AG20443 (cell line): ENCODE data around the gene TAGLN2.

Source experiments
- DNase-seq: peaks from one replicate; pipeline ENCODE4 v3.0.0; 2012; ENCODE audit warnings: low spot score, mixed read lengths

Gene TAGLN2

GRCh38 chr1:159924791-159925718 is at the start of gene TAGLN2:
Gene TAGLN2 (minus strand): TSS chr1:159925507. CDS start chr1:159920509, 4,998 bp downstream.
- DNase-seq = peak; percentile 95

GRCh38 chr1:159974350-159974965 is 49.2 kb upstream of the TAGLN2 start:
- DNase-seq = no peak

- no peak for DNase-seq
Observed at GRCh38 chr1:159973350-159973940, 48.1 kb upstream of the TAGLN2 start.

- no peak for DNase-seq
Observed at GRCh38 chr1:159972443-159973205, 47.3 kb upstream of the TAGLN2 start.

GRCh38 chr1:159970932-159971342 is 45.6 kb upstream of the TAGLN2 start:
- no peak for DNase-seq

DNA sequence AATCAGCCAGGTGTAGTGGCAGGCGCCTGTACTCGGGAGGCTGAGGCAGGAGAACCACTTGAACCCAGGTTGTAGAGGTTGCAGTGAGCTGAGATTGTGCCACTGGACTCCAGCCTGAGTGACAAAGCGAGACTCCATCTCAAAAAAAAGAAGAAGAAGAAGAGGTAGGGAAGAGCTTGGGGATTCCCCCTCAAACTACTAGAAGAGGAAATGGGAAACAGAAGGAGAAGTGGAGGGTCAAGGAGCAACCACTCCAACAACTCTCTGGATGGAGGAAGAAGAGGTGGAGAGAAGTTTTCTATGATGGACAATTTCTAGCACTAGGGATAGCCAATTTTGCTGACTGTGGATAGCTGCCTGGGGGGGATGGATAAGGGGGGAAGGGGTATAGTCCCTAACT is 43.6 kb upstream of the TAGLN2 start:
- DNase-seq = no peak

- no peak for DNase-seq
Observed at GRCh38 chr1:159965263-159965662, 40.0 kb upstream of the TAGLN2 start.

DNA sequence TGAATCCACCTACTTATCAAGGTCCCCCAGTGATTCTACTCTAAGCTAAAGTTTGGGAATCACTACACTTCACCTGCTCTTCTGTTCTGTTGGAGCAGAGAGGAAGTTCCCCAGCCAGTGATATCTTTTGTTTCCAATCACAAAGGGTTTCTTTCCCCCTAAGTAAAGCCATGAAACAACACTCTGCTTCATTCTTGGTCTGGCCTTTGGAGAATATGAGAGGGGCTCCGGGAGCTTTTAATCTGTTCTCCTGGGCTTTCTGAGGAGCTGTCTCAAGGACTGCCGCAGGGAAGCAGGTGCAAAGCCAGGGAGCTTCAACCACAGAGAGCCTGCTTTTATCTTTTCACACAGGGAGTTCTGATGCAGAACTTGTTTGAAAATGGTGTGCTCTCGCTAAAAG is 38.8 kb upstream of the TAGLN2 start:
- DNase-seq = no peak

DNA sequence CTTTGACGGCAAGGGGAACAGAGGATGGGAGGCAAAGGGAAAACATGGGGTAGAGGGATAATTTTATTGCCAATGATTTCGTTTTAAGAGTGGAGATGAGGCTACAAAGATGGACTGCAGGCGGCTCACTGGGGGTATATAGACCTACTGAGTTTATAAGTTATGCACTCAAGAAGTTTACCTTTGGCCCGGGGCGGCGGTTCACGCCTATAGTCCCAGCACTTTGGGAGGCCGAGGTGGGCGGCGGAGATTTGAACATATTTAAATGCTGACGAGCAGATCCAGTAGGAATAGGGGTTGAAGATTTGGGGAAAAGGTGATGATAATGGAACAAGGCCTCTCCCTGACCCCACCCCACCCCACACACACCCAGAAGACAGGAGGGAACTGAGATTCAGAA is 36.9 kb upstream of the TAGLN2 start:
- DNase-seq = no peak

- DNase-seq = no peak
Observed at GRCh38 chr1:159961636-159962035, 36.3 kb upstream of the TAGLN2 start.

DNA sequence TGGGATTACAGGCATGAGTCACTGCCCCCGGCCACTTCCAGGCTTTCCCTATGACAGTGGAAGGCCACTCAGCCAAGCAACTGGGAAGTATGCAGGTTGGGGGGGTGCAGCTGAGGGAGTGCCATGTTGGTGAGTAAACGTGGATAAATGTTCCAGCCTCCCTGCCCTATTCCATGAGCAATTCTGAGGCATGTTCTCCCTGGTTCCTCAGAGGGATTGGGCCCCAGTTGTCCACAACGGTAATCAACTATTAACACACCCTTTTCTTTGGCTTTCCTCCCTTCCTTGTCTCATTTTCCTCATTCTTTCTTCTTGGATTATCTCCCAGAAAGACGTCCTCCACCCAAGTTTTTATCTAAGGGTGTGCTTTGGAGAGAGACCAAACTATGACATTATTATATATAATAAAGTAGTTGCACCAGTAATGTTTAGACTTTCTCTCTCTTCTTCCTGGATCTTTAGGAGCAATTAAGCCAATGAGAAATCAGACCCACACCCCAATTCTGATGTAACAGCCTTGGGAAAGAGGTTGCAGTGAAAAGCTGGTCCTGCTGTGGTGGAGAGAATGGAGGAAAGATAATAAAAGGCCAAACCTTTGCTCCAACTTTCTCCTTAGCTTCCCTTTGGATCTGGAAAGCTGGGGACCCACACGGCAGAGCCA is 35.5 kb upstream of the TAGLN2 start:
- peak; percentile 91 for DNase-seq

DNA sequence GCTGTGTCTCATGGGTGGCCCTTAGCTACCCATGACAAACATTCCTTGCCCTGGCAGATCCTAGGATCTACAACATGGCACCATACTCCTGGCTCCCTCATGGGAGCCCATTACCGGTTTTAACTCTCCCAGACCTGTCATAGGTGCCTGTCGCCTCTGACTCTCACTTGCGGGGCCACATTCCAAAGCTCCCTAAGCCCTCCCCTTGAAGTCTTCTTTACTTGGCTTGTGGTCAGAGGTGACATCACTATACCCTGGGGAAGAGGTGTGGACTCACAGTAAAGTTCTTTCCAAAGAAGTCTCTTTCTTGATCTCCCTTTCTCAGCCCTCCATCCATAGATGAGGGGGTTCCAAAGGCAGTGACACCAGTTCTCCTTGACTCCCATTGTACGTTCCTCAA is 34.1 kb upstream of the TAGLN2 start:
- DNase-seq = no peak

- DNase-seq = no peak
Observed at GRCh38 chr1:159958719-159959380, 33.5 kb upstream of the TAGLN2 start.

DNA sequence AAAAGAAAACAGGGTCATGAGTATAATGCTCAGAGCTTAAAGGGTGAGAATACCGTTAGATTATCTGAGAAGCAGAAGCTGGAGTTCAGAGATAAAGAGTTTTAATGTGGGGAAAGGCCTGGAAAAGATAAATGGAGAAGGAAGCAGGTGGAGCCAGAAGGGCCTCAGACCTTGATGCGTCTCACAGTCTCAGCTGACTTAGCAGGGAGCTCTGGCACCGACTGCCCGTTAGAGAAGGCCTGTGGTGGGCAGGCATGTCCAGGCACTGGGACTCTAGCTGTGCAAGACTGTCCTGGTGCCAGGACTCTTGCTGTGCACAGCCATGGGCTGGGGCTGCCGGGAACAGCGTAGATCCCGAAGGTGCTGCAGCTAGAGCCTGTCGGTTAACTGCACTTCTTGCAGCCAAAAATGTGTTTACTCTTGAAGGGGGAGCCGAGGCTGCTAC is 32.5 kb upstream of the TAGLN2 start:
- DNase-seq = no peak

DNA sequence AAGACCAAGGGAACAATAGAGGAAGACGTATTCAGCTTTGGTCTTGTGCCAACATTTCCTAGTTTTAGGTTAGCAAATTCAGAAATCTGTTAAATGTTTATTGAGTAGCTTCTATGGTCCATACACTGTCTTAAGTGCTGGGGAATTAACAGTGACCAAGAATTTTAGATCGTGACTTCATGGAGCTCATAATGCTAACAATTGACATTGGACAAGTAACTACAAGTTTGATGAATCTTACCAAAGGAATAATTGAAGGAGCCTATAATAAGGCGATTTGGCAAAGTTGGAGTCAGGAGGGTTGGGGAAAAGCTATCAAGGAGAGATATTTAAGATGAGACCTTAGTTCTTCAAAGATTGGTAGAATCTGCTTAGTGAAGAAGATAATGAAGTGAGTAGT is 30.1 kb upstream of the TAGLN2 start:
- DNase-seq = no peak

GRCh38 chr1:159953536-159954515 is 28.5 kb upstream of the TAGLN2 start, which contains the start of gene SLAMF9:
Gene SLAMF9 (minus strand): TSS chr1:159954237. CDS start chr1:159954137, 100 bp downstream.
- peak; percentile 68 for DNase-seq

- no peak for DNase-seq
Observed at GRCh38 chr1:159952932-159953331, 27.6 kb upstream of the TAGLN2 start.

- no peak for DNase-seq
Observed at GRCh38 chr1:159951551-159951950, 26.2 kb upstream of the TAGLN2 start.

- DNase-seq = no peak
Observed at GRCh38 chr1:159951016-159951415, 25.7 kb upstream of the TAGLN2 start.

- DNase-seq = no peak
Observed at GRCh38 chr1:159949981-159950381, 24.7 kb upstream of the TAGLN2 start.
